HepG2 (cell line): ENCODE results near the gene PLB1. TPM values are rescaled to one million over a fixed set of nuclear protein-coding genes. Genes with fewer than 3 reads are reported as not detected.

Experiments used
- ATAC-seq: fragments of 200-7000 bp; cut with Tn5 transposase; 3 replicates; pipeline ENCODE4 v1.9.1; 2020; ENCODE audit warnings: mild to moderate bottlenecking, moderate library complexity
- BruUV-seq: library from RNA; stranded (reverse); fragments of 400-500 nt; replicated peaks from 2 replicates; lab custom pipeline; 2021; lab: Mats Ljungman, UMichigan
- CTCF ChIA-PET: fragments of 300-600 bp; formaldehyde crosslinking; extraction: SDS; loops from one replicate; lab custom pipeline; 2021; ENCODE audit warnings: low total read pairs, inconsistent platforms, low intra/inter-chr PET ratio; lab: Yijun Ruan, JAX
- POLR2A ChIA-PET: fragments of 350-600 bp; sonication (Branson Sonifier 250); formaldehyde crosslinking; loops from one replicate; lab custom pipeline; 2020; ENCODE audit warnings: antibody characterized with exemption, inconsistent platforms; lab: Yijun Ruan, JAX
- DNase-seq: peaks from one replicate; pipeline ENCODE4 v3.0.0-alpha.2; 2015; ENCODE audit warnings: low spot score
- FAIRE-seq: peaks from 3 replicates; lab custom pipeline; 2011; peaks lifted over from hg19 to GRCh38; lab: Jason Lieb, UNC
- H2AFZ ChIP-seq: one replicate; pipeline ENCODE4 v1.6.1; 2011; ENCODE audit warnings: low read length, inconsistent platforms
- H3K27ac ChIP-seq: fragments of 300-600 bp; 3 replicates; pipeline ENCODE4 v1.8.0; 2011; ENCODE audit warnings: mixed run types, mild to moderate bottlenecking, mixed read lengths, low read length, inconsistent platforms; ENCODE audit not compliant: insufficient read depth; ENCODE audit errors: extremely low read length
- H3K27me3 ChIP-seq, 2 experiments: fragments of 200-600 bp in 1 of 2; 2 replicates in 1 of 2; 3 replicates in 1 of 2; pipeline versions ENCODE4 v1.6.0 to v1.8.0; 2011; ENCODE audit warnings: low read length in 2 of 2, mild to moderate bottlenecking in 2 of 2, moderate library complexity in 2 of 2, inconsistent platforms in 1 of 2; ENCODE audit not compliant: insufficient read depth in 2 of 2, control insufficient read depth in 1 of 2
- H3K36me3 ChIP-seq, 2 experiments: fragments of 200-600 bp in 1 of 2; replicated peaks in 1 of 2; 2 replicates in 1 of 2; 3 replicates in 1 of 2; pipeline versions ENCODE4 v1.5.1 to v1.8.0; 2011; ENCODE audit warnings: low read length in 2 of 2, inconsistent platforms in 1 of 2; ENCODE audit not compliant: insufficient read depth in 2 of 2, control insufficient read depth in 1 of 2
- H3K4me1 ChIP-seq: 2 replicates; pipeline ENCODE4 v1.5.1; 2012; ENCODE audit warnings: low read length, inconsistent platforms; ENCODE audit not compliant: insufficient read depth
- H3K4me2 ChIP-seq: 2 replicates; pipeline ENCODE4 v1.6.0; 2011; ENCODE audit warnings: low read depth, low read length, inconsistent platforms
- H3K4me3 ChIP-seq, 3 experiments: fragments of 200-600 bp in 1 of 3; sonication (generic), shearing (Covaris generic) in 1 of 3; replicated peaks in 1 of 3; 2 replicates each; pipeline ENCODE4 v1.5.1; 2011 to 2016; ENCODE audit warnings: low read length in 3 of 3, inconsistent platforms in 2 of 3, low read depth in 2 of 3, mild to moderate bottlenecking in 2 of 3, control low read depth in 1 of 3, mixed read lengths in 1 of 3; ENCODE audit not compliant: insufficient read depth in 1 of 3
- H3K79me2 ChIP-seq: one replicate; pipeline ENCODE4 v1.6.1; 2011; ENCODE audit warnings: low read length, inconsistent platforms; ENCODE audit not compliant: insufficient read depth
- H3K9ac ChIP-seq: 2 replicates; pipeline ENCODE4 v1.6.0; 2011; ENCODE audit warnings: mild to moderate bottlenecking, low read depth, low read length, inconsistent platforms; ENCODE audit not compliant: insufficient read depth
- H3K9me3 ChIP-seq: 2 replicates; pipeline ENCODE4 v1.5.1; 2012; ENCODE audit warnings: mild to moderate bottlenecking, low read length
- H4K20me1 ChIP-seq: 2 replicates; pipeline ENCODE4 v1.6.0; 2011; ENCODE audit warnings: inconsistent platforms, mild to moderate bottlenecking, low read length, moderate library complexity; ENCODE audit not compliant: insufficient read depth
- CREB1 ChIP-seq, 2 experiments: fragments of 450-650 bp in 1 of 2; IDR thresholded peaks; 2 replicates each; pipeline ENCODE4 v1.6.1; 2016 to 2017; ENCODE audit warnings: control low read depth in 1 of 2, mild to moderate bottlenecking in 1 of 2, missing compliant biosample characterization in 1 of 2, missing genetic modification characterization in 1 of 2
- GABPB1 ChIP-seq: IDR thresholded peaks from 2 replicates; pipeline ENCODE4 v1.6.1; 2016; ENCODE audit warnings: mild to moderate bottlenecking, missing genetic modification reagents, moderate library complexity, missing compliant biosample characterization
- ZMYM4 ChIP-seq: sonication (generic); formaldehyde crosslinking; IDR thresholded peaks from 2 replicates; pipeline ENCODE4 v1.8.1; 2023; ENCODE audit warnings: mild to moderate bottlenecking, missing genetic modification reagents
- ZNF354B ChIP-seq: sonication (generic); formaldehyde crosslinking; IDR thresholded peaks from 2 replicates; pipeline ENCODE4 v1.8.0; 2022; ENCODE audit warnings: mild to moderate bottlenecking, missing genetic modification reagents
- ZNF557 ChIP-seq: sonication (generic); formaldehyde crosslinking; IDR thresholded peaks from 2 replicates; pipeline ENCODE4 v1.4.0; 2020; ENCODE audit warnings: missing genetic modification reagents
- WGBS: methylation state at CpG from one replicate; pipeline ENCODE4 v1.1.6; 2017; ENCODE audit warnings: low lambda C conversion rate; 5-methylcytosine and 5-hydroxymethylcytosine counted together
- in situ Hi-C: cut with HindIII; loops from 2 replicates; pipeline ENCODE4 v1.10.0; 2017; ENCODE audit warnings: low pct_unique_long_range_greater_than_20kb; ENCODE audit not compliant: extremely low pct_ligation_motif_present
- intact Hi-C: fragments of 100-400 bp; cut with micrococcal nuclease; formaldehyde crosslinking; loops from one replicate; pipeline ENCODE4 v1.10.0; 2022; ENCODE audit not compliant: unreplicated experiment
- polyA plus RNA-seq, 8 experiments: library from polyadenylated mRNA; depleted of rRNA in 3 of 8; stranded (reverse) in 7 of 8; unstranded in 1 of 8; fragments of >200 nt; fragmentation: Illumina TruSeq in 4 of 8; extraction: Trizol in 4 of 8; gene quantifications; 2 replicates each; pipeline versions ENCODE4 v1.2.1 to v1.2.3, GENCODE V29; 2011 to 2016; ENCODE audit warnings: low read depth in 4 of 8, missing spikeins in 1 of 8, mixed read lengths in 1 of 8; ENCODE audit not compliant: insufficient read depth in 1 of 8
- total RNA-seq, 5 experiments: library from RNA; depleted of rRNA; stranded (reverse); fragments of >200 nt; fragmentation: Illumina TruSeq; extraction: Trizol; gene quantifications; 2 replicates each; pipeline ENCODE4 v1.2.3, GENCODE V29; 2016; ENCODE audit warnings: low read depth in 1 of 5
- TF ChIP-seq, protein P1 (sequence below): sonication (generic); formaldehyde crosslinking; IDR thresholded peaks from 2 replicates; pipeline ENCODE4 v1.5.0; 2020; ENCODE audit warnings: mild to moderate bottlenecking, missing genetic modification reagents, moderate library complexity

PLB1 gene
- total and polyA plus RNA-seq, 2 of the 13 experiments (the other 11 are each of a cell fraction or from before 2014, with no cell fraction given) = 0.20 to 1.8 TPM

DNA sequence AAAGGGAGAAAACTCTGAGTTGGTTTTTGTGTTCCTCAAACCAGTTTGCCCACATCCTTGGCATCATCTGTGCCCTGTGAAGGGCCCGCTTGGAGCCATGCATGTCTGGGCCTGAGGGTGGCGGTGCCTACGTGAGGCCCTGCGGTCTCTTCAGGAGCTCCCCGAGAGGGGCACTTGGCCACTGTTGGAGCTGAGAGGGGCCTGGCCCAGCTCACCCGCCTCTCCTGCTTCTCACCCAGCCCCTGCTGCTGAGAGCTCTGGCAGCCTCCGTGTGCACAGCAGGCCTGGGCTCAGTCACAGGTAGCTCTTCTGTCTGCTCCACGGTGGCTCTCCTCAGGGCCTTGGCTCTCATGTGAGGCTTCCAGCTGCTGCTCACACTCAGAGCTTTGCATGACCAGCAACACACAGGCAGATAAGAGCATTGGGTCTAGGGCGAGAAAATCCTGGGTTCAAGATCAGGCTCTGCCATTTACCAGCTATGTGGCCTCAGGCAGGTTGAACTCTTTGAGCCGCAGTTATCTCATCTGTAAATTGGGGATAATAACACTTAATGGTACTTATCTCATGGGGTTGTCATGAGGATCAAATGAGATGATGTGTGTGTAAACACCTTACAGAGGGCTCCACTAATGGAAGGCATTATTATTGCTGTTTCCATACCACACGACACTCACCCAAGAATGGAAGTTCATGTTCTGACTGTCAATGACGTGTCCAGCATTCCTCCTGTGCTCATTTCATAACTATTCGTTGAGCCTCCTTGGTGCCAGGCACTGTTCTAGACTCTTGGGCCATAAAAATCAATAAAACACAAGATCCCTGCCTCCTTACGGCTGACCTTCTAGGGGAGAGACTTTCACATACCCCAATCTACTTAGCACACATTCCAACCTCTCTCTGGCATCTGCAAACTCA lies 41.6 kb upstream of the PLB1 start:
- ATAC-seq (no peak), DNase-seq (no peak), FAIRE-seq (no peak)
- H3K79me2 ChIP-seq = no peaks in the 10 kb centered on the region
- H3K4me3 ChIP-seq = no peak overlapping the region
- CTCF ChIA-PET = no interaction called here
- H3K27ac ChIP-seq = no peak overlapping the region
- no peaks in the 10 kb centered on the region for H3K4me1 ChIP-seq
- H3K9ac ChIP-seq = no peak overlapping the region
- no peaks in the 10 kb centered on the region for H3K9me3 ChIP-seq
- no TSS peak for BruUV-seq
- 55% methylated on average over 12 of the region's 14 CpGs for WGBS
- no peak overlapping the region for H2AFZ ChIP-seq
- TF ChIP-seq CREB1 (IDR thresholded peaks at IDR 0.05) (peak; percentile 53), CREB1 (CRISPR knock-in tag; IDR thresholded peaks at IDR 0.05) (no peak), ZNF557 (CRISPR knock-in tag) (no peak)
- H3K27me3 ChIP-seq = peaks cover 0 to 3% of the 10 kb centered on the region in 2 experiments; a peak in 2 of 5 replicates
- no peaks in the 10 kb centered on the region for H3K36me3 ChIP-seq
- no peak overlapping the region for H3K4me2 ChIP-seq
- POLR2A ChIA-PET = no interaction called here
- H4K20me1 ChIP-seq = no peaks in the 10 kb centered on the region
- in situ Hi-C loops = no loop called here
- intact Hi-C loops = no loop called here

DNA sequence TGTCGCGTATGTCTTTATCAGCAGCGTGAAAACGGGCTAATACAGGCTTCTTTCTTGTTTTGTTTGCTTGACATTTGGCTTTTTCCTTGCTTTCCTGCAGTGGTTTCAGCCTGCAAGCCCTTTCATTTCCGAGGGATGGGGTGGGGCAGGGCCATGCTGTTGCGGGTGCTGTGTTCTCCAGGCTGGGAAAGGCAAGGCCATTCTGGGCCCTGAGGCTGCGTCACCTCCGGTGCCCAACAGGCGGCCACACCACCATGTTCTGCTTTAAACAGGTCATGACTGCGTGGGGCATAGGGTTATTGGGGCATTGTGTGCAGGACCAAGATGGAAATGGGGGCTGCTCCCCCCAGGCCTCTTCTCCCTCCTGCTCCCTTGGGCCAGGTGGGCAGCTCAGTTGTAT lies 38.6 kb upstream of the PLB1 start:
- H3K9me3 ChIP-seq = no peaks in the 10 kb centered on the region
- POLR2A ChIA-PET = no interaction called here
- DNase-seq = no peak

More for the DNA sequence above, 38.6 kb upstream of the PLB1 start:
- no peaks in the 10 kb centered on the region for H3K79me2 ChIP-seq
- no TSS peak for BruUV-seq
- CTCF ChIA-PET = no interaction called here
- no peaks in the 10 kb centered on the region; a peak in 1 of 5 replicates for H3K27me3 ChIP-seq
- no peak overlapping the region for H3K9ac ChIP-seq
- TF ChIP-seq GABPB1 (CRISPR knock-in tag) (peak; percentile 36; the same call in 1 of the 2 replicates), ZNF354B (CRISPR knock-in tag) (no peak), ZMYM4 (CRISPR knock-in tag) (0 out of 2 replicates have a peak, but pooled peaks have one; percentile 17)
- TF ChIP-seq, protein P1, sequence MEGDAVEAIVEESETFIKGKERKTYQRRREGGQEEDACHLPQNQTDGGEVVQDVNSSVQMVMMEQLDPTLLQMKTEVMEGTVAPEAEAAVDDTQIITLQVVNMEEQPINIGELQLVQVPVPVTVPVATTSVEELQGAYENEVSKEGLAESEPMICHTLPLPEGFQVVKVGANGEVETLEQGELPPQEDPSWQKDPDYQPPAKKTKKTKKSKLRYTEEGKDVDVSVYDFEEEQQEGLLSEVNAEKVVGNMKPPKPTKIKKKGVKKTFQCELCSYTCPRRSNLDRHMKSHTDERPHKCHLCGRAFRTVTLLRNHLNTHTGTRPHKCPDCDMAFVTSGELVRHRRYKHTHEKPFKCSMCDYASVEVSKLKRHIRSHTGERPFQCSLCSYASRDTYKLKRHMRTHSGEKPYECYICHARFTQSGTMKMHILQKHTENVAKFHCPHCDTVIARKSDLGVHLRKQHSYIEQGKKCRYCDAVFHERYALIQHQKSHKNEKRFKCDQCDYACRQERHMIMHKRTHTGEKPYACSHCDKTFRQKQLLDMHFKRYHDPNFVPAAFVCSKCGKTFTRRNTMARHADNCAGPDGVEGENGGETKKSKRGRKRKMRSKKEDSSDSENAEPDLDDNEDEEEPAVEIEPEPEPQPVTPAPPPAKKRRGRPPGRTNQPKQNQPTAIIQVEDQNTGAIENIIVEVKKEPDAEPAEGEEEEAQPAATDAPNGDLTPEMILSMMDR (CRISPR knock-in tag) = peak; percentile 24
- H3K27ac ChIP-seq = no peak overlapping the region
- H4K20me1 ChIP-seq = no peaks in the 10 kb centered on the region
- ATAC-seq (peak; percentile 60), FAIRE-seq (no peak)
- H3K4me1 ChIP-seq = no peaks in the 10 kb centered on the region
- no peaks in the 10 kb centered on the region for H3K36me3 ChIP-seq
- in situ Hi-C loops (no loop called here), intact Hi-C loops (no loop called here)
- WGBS = 35% methylated on average over 10 of the region's 10 CpGs
- no peak overlapping the region for H3K4me3 ChIP-seq
- no peak overlapping the region for H3K4me2 ChIP-seq
- H2AFZ ChIP-seq = no peak overlapping the region
